HG03571 (cell line): ENCODE results near the gene ABCB10.
"Not testable (repeated sequence)": the region's sequence is repeated elsewhere in the genome, so short reads cannot be mapped to it uniquely, and the experiment has no call there.

Experiments used
- ATAC-seq: cut with Tn5 transposase; IDR thresholded peaks from one replicate; pipeline ENCODE4 v1.9.1; 2021; ENCODE audit not compliant: unreplicated experiment

ABCB10 gene

GRCh38 chr1:229574679-229575442 is 16.4 kb upstream of the ABCB10 start:
- ATAC-seq, result no peak

DNA sequence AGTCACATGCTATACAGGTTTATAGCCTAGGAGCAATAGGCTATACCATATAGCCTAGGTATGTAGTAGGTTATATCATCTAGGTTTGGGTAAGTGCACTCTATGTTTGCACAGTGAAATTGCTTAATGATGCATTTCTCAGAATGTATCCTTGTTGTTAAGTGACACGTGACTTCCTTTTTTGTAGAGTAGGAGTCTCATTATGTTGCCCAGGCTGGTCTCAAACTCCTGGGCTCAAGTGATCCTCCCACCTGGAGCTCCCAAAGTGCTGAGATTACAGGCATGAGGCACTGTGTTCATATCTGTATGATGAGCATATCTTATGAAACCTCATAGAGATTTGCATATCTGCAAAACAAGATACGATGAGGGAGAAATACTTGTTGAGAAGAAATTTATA is 13.8 kb upstream of the ABCB10 start:
- no peak for ATAC-seq

DNA sequence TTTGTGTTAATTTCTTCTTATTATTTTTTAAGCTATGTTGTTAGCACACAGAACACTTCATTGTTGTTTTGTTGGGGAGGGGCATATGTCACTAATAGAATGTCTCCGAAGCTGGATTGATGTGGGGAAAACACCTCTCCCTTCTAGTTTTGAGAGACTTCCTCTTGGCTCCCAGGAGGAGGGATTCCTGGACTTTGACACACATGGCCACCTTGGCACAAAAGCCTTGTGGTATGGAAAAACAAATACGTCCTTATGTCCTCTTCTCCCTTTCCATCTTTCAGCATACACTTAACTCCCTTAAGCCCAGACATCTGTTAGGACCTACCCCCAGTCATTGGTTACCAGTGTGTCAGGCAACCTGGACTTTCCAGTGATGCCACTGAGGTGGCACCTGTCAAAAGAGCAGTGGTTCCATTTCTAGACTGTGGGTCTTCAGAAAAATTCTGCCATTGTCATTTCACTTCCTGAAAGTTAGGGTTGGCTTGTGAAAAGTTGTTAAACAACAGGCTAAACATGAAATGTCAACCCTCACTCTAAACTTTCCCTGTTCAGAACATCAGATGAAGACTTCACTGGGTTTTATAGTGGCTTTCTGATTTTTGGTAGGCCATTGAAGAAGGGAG is 12.5 kb upstream of the ABCB10 start:
- ATAC-seq, result no peak

GRCh38 chr1:229570305-229570704 is 11.8 kb upstream of the ABCB10 start:
- ATAC-seq, result no peak

DNA sequence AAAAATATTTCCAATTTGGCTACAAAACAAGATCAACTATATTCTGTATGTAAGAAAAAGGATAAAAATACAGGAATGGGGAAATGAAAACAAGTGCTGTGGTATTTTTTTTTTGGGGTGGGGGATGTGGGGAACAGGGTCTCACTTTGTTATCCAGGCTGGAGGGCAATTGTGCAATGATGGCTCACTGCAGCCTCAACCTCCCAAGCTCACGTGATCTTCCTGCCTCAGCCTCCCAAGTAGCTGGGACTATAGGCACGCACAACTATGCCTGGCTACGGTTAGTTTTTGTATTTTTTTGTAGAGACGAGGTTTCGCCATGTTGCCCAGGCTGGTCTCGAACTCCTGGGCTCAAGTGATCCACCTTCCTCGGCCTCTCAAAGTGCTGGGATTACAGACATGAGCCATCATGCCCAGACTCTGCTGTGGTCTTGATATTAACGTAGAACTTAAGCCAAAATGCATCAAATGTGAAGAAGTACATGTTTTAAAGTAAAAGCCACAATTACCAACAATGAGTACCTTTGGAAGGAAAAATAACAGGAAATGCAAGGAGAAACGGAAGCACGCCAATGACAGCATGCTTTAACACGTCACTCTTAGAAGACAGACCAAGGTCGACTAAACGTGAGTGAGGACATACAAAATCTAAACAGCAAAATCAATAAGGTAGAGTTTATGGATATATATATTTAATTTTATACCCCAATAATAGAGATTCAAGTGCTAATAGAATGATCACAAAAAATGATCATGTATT is 8.8 kb upstream of the ABCB10 start:
- no peak for ATAC-seq

DNA sequence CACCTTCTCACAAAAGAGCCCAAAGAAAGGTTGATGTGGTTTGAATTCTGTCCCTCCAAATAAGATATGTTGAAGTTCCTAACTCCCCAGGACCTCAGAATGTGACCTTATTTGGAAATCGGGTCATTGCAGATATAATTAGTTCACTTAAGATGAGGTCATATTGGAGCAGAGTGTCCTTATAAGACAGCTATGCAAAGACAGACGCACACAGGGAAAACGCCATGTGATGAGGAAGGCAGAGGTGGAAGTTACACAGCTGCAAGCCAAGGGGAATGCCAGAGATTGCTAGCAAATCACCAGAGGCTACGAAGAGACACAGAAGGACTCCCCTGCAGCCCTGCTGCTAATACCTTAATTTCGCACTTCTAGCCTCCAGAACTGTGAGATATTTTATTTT is 5.2 kb upstream of the ABCB10 start:
- no peak for ATAC-seq

DNA sequence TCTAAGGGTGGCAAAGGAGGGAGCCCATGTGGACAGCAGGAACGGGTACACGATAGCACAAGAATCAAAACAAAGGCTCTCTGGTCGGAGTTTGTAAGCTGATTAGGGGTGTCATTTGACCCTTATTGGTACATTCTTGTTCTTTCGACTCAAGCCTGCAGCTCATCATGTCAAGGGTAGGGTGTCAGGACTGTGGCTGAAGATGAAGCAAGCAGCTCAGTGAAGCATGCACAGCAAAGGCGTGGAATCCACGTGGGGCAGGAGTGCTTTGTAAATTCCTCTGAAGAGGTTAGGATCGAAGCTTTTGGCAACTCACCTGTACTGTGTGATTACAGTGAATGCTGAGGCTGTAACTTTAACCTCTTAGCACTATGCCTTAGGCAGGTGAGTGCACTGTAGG is 4.7 kb upstream of the ABCB10 start:
- ATAC-seq, result no peak

GRCh38 chr1:229562686-229563085 is 4.2 kb upstream of the ABCB10 start:
- ATAC-seq, result no peak

GRCh38 chr1:229561141-229561540 is 2.6 kb upstream of the ABCB10 start:
- ATAC-seq, result no peak

GRCh38 chr1:229560124-229560523 is 1.6 kb upstream of the ABCB10 start:
- ATAC-seq, result not testable (repeated sequence)

- not testable (repeated sequence) for ATAC-seq
Observed at GRCh38 chr1:229559336-229559801, 862 bp upstream of the ABCB10 start.

DNA sequence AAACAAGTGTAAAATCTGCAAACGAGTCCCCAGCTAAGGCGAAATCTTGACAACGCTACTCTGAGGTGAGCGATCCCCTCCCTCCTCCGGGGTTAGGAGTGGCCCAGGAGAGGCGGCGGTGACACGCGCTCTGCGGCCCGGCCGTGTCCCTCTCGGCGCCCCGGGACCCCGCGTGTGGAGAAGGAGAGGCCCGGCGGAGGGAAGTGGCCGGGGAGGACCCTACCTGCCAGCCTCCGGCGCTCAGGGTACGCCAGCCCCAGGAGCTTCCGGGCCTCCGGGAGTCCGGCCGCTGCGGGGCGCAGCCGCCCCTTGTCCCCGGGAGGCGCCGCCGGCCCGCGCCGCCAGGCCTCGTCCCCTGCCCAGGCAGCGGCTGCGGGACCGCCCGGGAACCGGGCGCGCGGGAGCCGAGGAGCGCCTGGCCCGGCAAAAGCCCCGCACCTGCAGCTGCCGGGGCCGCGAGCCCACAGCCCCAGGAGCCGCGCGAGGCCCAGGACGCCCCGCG is 543 bp downstream of the ABCB10 start:
- peak; percentile 35 for ATAC-seq

- no peak for ATAC-seq
Observed at GRCh38 chr1:229557200-229557850, 1.2 kb downstream of the ABCB10 start.

GRCh38 chr1:229554886-229555621 is 3.5 kb downstream of the ABCB10 start:
- ATAC-seq, result no peak

DNA sequence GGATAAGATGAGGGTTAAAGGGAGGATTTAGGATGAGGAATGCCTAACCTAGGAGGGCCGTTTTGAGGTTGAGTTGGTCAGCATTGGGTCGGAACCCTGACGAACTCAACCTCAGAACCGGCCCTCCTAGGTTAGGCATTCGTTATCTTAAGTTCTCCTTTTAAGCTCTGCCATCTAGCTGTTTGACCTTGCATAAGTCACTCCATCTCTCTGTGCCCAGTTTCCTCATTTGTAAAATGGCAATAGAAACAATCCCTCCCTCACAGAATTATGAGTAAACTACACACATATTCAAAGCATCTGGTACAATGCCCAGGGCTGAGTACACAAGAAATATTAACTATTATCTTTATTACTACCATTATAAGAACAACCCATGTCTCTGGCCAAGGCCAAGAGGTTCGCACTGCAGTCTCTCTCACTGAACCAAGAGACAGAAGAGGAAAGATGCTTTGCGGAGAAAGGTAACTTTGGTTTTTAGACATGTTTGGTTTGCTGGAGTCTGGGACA is 4.8 kb downstream of the ABCB10 start:
- ATAC-seq, result no peak

DNA sequence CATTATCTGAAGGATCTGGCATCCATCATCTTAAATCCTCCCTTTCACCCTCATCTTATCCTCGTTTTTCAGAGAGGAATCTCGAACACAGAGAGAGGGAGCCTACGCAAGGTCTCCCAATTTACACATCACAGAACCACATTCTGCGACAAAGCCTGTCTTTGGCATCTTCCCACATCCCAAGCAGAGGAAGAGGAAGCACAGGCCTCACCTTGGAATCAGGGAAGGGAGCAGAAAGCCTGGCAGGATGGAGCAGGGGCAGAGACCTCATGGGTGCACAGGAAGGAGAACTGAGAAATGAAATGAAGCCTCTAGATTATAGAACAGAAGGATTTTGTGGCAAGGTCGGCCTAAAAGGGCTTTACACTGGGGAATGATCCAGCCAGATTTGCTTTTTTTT is 5.8 kb downstream of the ABCB10 start:
- no peak for ATAC-seq

- ATAC-seq, result no peak
Observed at GRCh38 chr1:229550812-229551567, 7.5 kb downstream of the ABCB10 start.

DNA sequence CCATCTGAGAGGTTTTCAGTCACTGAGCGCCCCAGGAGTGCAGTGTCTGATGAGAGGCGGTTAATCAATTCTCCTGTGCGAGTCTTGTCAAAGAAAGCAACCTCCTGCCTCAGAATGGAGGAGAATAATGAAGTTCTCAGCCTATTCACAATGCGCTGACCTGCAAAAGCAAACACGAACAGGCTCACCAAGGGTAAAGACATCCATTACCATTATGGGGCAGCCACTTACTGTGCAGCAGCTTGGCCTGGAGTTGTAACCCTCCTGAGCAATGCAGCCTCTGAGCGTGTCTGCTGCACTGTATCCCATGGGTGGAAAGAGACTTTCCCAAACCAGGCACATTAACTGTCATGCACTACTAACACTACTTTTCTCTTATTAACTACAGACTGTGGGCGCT is 11.0 kb downstream of the ABCB10 start:
- no peak for ATAC-seq

DNA sequence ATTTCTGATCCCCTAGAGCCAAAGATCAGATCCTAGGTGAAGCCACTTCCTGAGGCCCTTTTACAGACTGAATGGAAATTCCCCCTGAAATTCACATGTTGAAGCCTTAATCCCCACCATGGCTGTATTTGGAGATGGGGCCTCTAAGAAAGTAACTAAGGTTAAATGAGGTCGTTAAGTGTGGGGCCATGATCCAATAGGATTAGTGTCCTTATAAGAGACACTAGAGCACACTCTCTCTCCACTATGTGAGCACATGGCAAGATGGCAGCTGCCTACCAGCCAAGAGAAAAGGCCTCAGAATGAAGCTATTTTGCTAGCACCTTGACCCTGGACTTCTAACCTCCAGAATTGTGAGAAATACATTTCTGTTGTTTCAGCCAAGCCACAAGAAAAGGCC is 13.9 kb downstream of the ABCB10 start:
- ATAC-seq, result no peak
